HuH-7.5 (cell line): ENCODE results near the gene CDC14A.
"Not testable (repeated sequence)": the region's sequence is repeated elsewhere in the genome, so short reads cannot be mapped to it uniquely, and the experiment has no call there.

ENCODE experiments used
- DNase-seq: peaks from one replicate; pipeline ENCODE4 v3.0.0; 2011; ENCODE audit warnings: low spot score

Gene CDC14A

GRCh38 chr1:100407390-100407789 is 55.1 kb downstream of the CDC14A start:
- not testable (repeated sequence) for DNase-seq

- DNase-seq = no peak
These were observed 58.7 kb downstream of the CDC14A start for GRCh38 chr1:100411019-100411418.

GRCh38 chr1:100411574-100411973 is 59.3 kb downstream of the CDC14A start:
- no peak for DNase-seq

GRCh38 chr1:100413035-100413434 is 60.7 kb downstream of the CDC14A start:
- DNase-seq = no peak

- no peak for DNase-seq
These were observed 62.6 kb downstream of the CDC14A start for GRCh38 chr1:100414693-100415497.

- no peak for DNase-seq
These were observed 63.1 kb downstream of the CDC14A start for GRCh38 chr1:100415498-100415778.

GRCh38 chr1:100419072-100419471 is 66.8 kb downstream of the CDC14A start:
- no peak for DNase-seq

GRCh38 chr1:100422065-100422464 is 69.8 kb downstream of the CDC14A start:
- no peak for DNase-seq

GRCh38 chr1:100423832-100424337 is 71.6 kb downstream of the CDC14A start:
- DNase-seq = no peak

- DNase-seq = no peak
These were observed 75.9 kb downstream of the CDC14A start for GRCh38 chr1:100428160-100428559.

- no peak for DNase-seq
These were observed 78.0 kb downstream of the CDC14A start for GRCh38 chr1:100430325-100430756.

- DNase-seq = no peak
These were observed 79.6 kb downstream of the CDC14A start for GRCh38 chr1:100431954-100432353.

- DNase-seq = no peak
These were observed 81.3 kb downstream of the CDC14A start for GRCh38 chr1:100433563-100433962.

- no peak for DNase-seq
These were observed 82.5 kb downstream of the CDC14A start for GRCh38 chr1:100434831-100435230.

GRCh38 chr1:100438375-100438774 is 86.1 kb downstream of the CDC14A start:
- no peak for DNase-seq

- no peak for DNase-seq
These were observed 86.5 kb downstream of the CDC14A start for GRCh38 chr1:100438789-100439188.

GRCh38 chr1:100440075-100440809 is 87.9 kb downstream of the CDC14A start:
- no peak for DNase-seq

GRCh38 chr1:100441146-100441545 is 88.8 kb downstream of the CDC14A start:
- DNase-seq = no peak

- no peak for DNase-seq
These were observed 89.3 kb downstream of the CDC14A start for GRCh38 chr1:100441651-100442050.

GRCh38 chr1:100443811-100444571 is 91.7 kb downstream of the CDC14A start:
- DNase-seq = no peak

- DNase-seq = no peak
These were observed 93.3 kb downstream of the CDC14A start for GRCh38 chr1:100445565-100445964.

- DNase-seq = no peak
These were observed 96.1 kb downstream of the CDC14A start for GRCh38 chr1:100448366-100448765.

- no peak for DNase-seq
These were observed 97.2 kb downstream of the CDC14A start for GRCh38 chr1:100449477-100449876.
